ENCODE data around the gene CEP19. TPM values are rescaled to one million over a fixed set of nuclear protein-coding genes. Genes with fewer than 3 reads are reported as not detected.

CEP19 gene
- total RNA-seq, 1 experiment from 2014 or later = 1.3 TPM

DNA sequence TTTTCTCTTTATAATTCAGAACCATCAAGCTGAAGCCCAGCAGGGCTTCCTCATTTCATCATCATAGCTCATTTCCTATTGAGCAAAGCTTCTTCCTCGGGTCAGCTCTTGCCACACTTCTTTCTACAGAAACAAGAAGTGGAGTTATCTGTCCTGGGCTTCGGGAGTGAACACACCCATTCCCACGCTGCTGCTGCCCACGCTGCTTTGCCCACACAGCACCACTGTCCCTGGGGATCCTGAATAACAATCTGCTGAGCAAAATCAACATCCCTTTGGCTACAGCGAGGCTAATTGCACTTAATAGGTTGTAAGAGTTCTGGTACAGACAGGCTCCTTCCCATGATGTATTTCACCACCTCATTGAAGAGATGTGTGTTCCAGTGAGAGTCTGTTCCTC is 23.7 kb downstream of the CEP19 start:
- Histone ChIP-seq H4K20me1 (ENCODE audit: control insufficient read depth, insufficient read depth, insufficient read length) (no peaks in the 10 kb centered on the region), H2BK120ac (ENCODE audit: low read depth, low read length, poor library complexity, severe bottlenecking) (no peak overlapping the region), H3K79me1 (ENCODE audit: insufficient read depth, low read depth, low read length, poor library complexity, severe bottlenecking) (no peaks in the 10 kb centered on the region), H2BK5ac (ENCODE audit: insufficient read length, low read length) (no peak overlapping the region), H3K4ac (ENCODE audit: low read depth, low read length) (no peak overlapping the region), H4K5ac (ENCODE audit: insufficient read length, low read depth, low read length) (peak overlapping the region; percentile 6), H3K14ac (ENCODE audit: insufficient read depth, low read length) (no peak overlapping the region), H3K23ac (ENCODE audit: insufficient read length, low read depth, low read length) (no peak overlapping the region), H3K4me2 (ENCODE audit: insufficient read depth, insufficient read length, low read length) (no peak overlapping the region), H3K9me3 (ENCODE audit: control insufficient read depth, low read depth, low read length) (no peaks in the 10 kb centered on the region), H4K8ac (replicated peaks; ENCODE audit: insufficient read length, low read depth, low read length) (no peak overlapping the region), H2BK20ac (ENCODE audit: low read depth, low read length, poor library complexity, severe bottlenecking) (no peak overlapping the region), H3K56ac (ENCODE audit: insufficient read length, low read depth, low read length) (no peak overlapping the region), H3K4me1 (ENCODE audit: insufficient read depth, low read length) (no peaks in the 10 kb centered on the region; the same call in 1 of the 2 replicates), H2BK12ac (ENCODE audit: insufficient read length, low read depth, low read length) (no peak overlapping the region), H3K27me3 (ENCODE audit: insufficient read depth, low read length) (no peaks in the 10 kb centered on the region), H3K79me2 (ENCODE audit: insufficient read depth, low read length) (no peaks in the 10 kb centered on the region), H2BK15ac (ENCODE audit: low read depth, low read length) (no peak overlapping the region), H3K9ac (ENCODE audit: extremely low read depth, insufficient read length, low read length) (no peak overlapping the region), H3K27ac (ENCODE audit: insufficient read length, low read depth, low read length) (no peak overlapping the region), H2AFZ (ENCODE audit: low read length) (no peak overlapping the region), H3K18ac (ENCODE audit: insufficient read length, low read depth, low read length) (no peak overlapping the region), H3T11ph (ENCODE audit: low read length) (no peak overlapping the region), H2AK5ac (ENCODE audit: insufficient read length, low read length) (no peak overlapping the region), H3K23me2 (ENCODE audit: insufficient read length, low read depth, low read length, poor library complexity, severe bottlenecking) (no peaks in the 10 kb centered on the region), H4K91ac (ENCODE audit: insufficient read length, low read depth, low read length) (no peak overlapping the region)
- H3K36me3 Mint-ChIP-seq (ENCODE audit: insufficient read depth in 1 of 3, low read depth in 3 of 3) = no peaks in the 10 kb centered on the region
- H3K4me1 Mint-ChIP-seq = peaks cover 17 to 20% of the 10 kb centered on the region in 2 experiments
- no peaks in the 10 kb centered on the region for H3K9me3 Mint-ChIP-seq
- no peak for DNase-seq
- H3K27ac Mint-ChIP-seq = peak overlapping the region in 1 of 3 experiments; percentile 67; a peak in 3 of 7 replicates
- no peaks in the 10 kb centered on the region for H3K27me3 Mint-ChIP-seq (ENCODE audit: low read depth)
- H3K4me3 Mint-ChIP-seq = no peak overlapping the region
- WGBS (ENCODE audit: extremely low coverage, insufficient read length, low lambda C conversion rate) = no CpG with 5 or more reads among the region's 5 CpGs
- TF ChIP-seq, protein P1, sequence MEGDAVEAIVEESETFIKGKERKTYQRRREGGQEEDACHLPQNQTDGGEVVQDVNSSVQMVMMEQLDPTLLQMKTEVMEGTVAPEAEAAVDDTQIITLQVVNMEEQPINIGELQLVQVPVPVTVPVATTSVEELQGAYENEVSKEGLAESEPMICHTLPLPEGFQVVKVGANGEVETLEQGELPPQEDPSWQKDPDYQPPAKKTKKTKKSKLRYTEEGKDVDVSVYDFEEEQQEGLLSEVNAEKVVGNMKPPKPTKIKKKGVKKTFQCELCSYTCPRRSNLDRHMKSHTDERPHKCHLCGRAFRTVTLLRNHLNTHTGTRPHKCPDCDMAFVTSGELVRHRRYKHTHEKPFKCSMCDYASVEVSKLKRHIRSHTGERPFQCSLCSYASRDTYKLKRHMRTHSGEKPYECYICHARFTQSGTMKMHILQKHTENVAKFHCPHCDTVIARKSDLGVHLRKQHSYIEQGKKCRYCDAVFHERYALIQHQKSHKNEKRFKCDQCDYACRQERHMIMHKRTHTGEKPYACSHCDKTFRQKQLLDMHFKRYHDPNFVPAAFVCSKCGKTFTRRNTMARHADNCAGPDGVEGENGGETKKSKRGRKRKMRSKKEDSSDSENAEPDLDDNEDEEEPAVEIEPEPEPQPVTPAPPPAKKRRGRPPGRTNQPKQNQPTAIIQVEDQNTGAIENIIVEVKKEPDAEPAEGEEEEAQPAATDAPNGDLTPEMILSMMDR (conservative IDR thresholded peaks at IDR 0.05) = no peak
